Lower leg skin (tissue), 4 donors: ENCODE results near the gene LARGE2. TPM values are rescaled to one million over a fixed set of nuclear protein-coding genes. Genes with fewer than 3 reads are reported as not detected.

Source experiments
- DNase-seq, 2 donors: peaks; one replicate each; pipeline ENCODE4 v3.0.0-alpha.2; 2019; ENCODE audit warnings: low spot score in 2 of 2
- H3K4me3 ChIP-seq: fragments of 200-600 bp; sonication (generic); 2 replicates; pipeline ENCODE4 v1.5.1; 2017; ENCODE audit warnings: mild to moderate bottlenecking, low read depth; ENCODE audit not compliant: poor library complexity, severe bottlenecking
- CTCF ChIP-seq, 3 donors: fragments of 450-650 bp; IDR thresholded peaks; one replicate each; pipeline ENCODE4 v1.5.1; 2016; ENCODE audit warnings: antibody characterized with exemption in 3 of 3, mild to moderate bottlenecking in 3 of 3, moderate library complexity in 2 of 3
- POLR2A ChIP-seq, 2 donors: fragments of 450-650 bp; IDR thresholded peaks; one replicate each; pipeline ENCODE4 v1.6.1; 2016 to 2017; ENCODE audit warnings: antibody characterized with exemption in 2 of 2, mild to moderate bottlenecking in 1 of 2, moderate library complexity in 1 of 2
- WGBS, 2 donors: methylation state at CpG; one replicate each; pipeline ENCODE4 v1.1.5; 2018; 5-methylcytosine and 5-hydroxymethylcytosine counted together
- intact Hi-C: fragments of 100-400 bp; cut with DNase I; formaldehyde crosslinking; loops from one replicate; pipeline ENCODE4 v1.15.0; 2023; ENCODE audit warnings: low total_unique reads
- total RNA-seq, 4 donors: library from RNA; depleted of rRNA; stranded (reverse); fragments of >200 nt; gene quantifications; one replicate each; pipeline ENCODE4 v1.1.0, GENCODE V29; 2016

Gene LARGE2
- total RNA-seq, 4 donors from 2014 or later = 20.7 to 30.1 (median 25.9) TPM

GRCh38 chr11:45907911-45908370 is 14.5 kb upstream of the LARGE2 start:
- no peak overlapping the region for H3K4me3 ChIP-seq
- no peak for TF ChIP-seq POLR2A (IDR thresholded peaks at IDR 0.05)
- TF ChIP-seq CTCF (IDR thresholded peaks at IDR 0.05) = no peak
- WGBS, 2 donors = 50 to 60% methylated on average over 2 to 5 of the region's 8 CpGs
- intact Hi-C loops = no loop called here
- DNase-seq = no peak

GRCh38 chr11:45909594-45910475 is 12.6 kb upstream of the LARGE2 start:
- no peak overlapping the region for H3K4me3 ChIP-seq
- DNase-seq = no peak
- intact Hi-C loops = no loop called here
- 88 to 89% methylated on average over 29 to 32 of the region's 32 CpGs for WGBS, 2 donors
- TF ChIP-seq POLR2A (IDR thresholded peaks at IDR 0.05) (no peak), CTCF (IDR thresholded peaks at IDR 0.05) (no peak)

- TF ChIP-seq POLR2A (IDR thresholded peaks at IDR 0.05) (no peak), CTCF (IDR thresholded peaks at IDR 0.05) (no peak)
- 81 to 83% methylated on average over 9 of the region's 9 CpGs for WGBS, 2 donors
- intact Hi-C loops = no loop called here
- H3K4me3 ChIP-seq = no peak overlapping the region
- no peak for DNase-seq
Observed at GRCh38 chr11:45910623-45911022, 11.8 kb upstream of the LARGE2 start.

- no peak for DNase-seq
- intact Hi-C loops = no loop called here
- H3K4me3 ChIP-seq = no peak overlapping the region
- TF ChIP-seq POLR2A (IDR thresholded peaks at IDR 0.05) = no peak
- no peak for TF ChIP-seq CTCF (IDR thresholded peaks at IDR 0.05)
- 94% methylated on average over 19 of the region's 19 CpGs for WGBS, 2 donors
Observed at GRCh38 chr11:45913514-45913913, 8.9 kb upstream of the LARGE2 start.

- no peak overlapping the region for H3K4me3 ChIP-seq
- intact Hi-C loops = no loop called here
- TF ChIP-seq POLR2A (IDR thresholded peaks at IDR 0.05) (no peak), CTCF (IDR thresholded peaks at IDR 0.05) (no peak)
- DNase-seq = no peak
- WGBS, 2 donors = 86 to 88% methylated on average over 10 to 22 of the region's 22 CpGs
Observed at GRCh38 chr11:45913942-45914635, 8.4 kb upstream of the LARGE2 start.
